Nephron progenitor cell (in vitro differentiated cells): Measurements from ENCODE around the gene RIMOC1.

Experiments
- DNase-seq: peaks from one replicate; pipeline ENCODE4 v3.0.0; 2021
- H3K27ac Mint-ChIP-seq: 2 replicates; pipeline ENCODE4 v1.8.0; 2021; ENCODE audit warnings: mild to moderate bottlenecking, moderate library complexity, mixed read lengths
- H3K27me3 Mint-ChIP-seq: 2 replicates; pipeline ENCODE4 v1.8.0; 2021; ENCODE audit warnings: mild to moderate bottlenecking, low read depth, mixed read lengths; ENCODE audit not compliant: poor library complexity
- H3K36me3 Mint-ChIP-seq: 2 replicates; pipeline ENCODE4 v1.8.0; 2021; ENCODE audit warnings: low read depth, mixed read lengths
- H3K4me1 Mint-ChIP-seq: 2 replicates; pipeline ENCODE4 v1.8.0; 2021; ENCODE audit warnings: mixed read lengths
- H3K4me3 Mint-ChIP-seq: 2 replicates; pipeline ENCODE4 v1.8.0; 2021; ENCODE audit warnings: mild to moderate bottlenecking, moderate library complexity, mixed read lengths
- H3K9me3 Mint-ChIP-seq: 2 replicates; pipeline ENCODE4 v1.8.0; 2021; ENCODE audit warnings: mild to moderate bottlenecking, moderate library complexity, mixed read lengths
- CTCF ChIP-seq: fragments of 200-600 bp; sonication (generic); IDR thresholded peaks from 2 replicates; pipeline ENCODE4 v1.5.0; 2021; ENCODE audit warnings: antibody characterized with exemption

The RIMOC1 gene

GRCh38 chr5:41883243-41883642, 20.9 kb upstream of the RIMOC1 start:
- H3K4me3 Mint-ChIP-seq = no peak overlapping the region
- H3K4me1 Mint-ChIP-seq = no peaks in the 10 kb centered on the region
- H3K36me3 Mint-ChIP-seq = no peaks in the 10 kb centered on the region
- H3K27me3 Mint-ChIP-seq = peaks cover 5% of the 10 kb centered on the region
- TF ChIP-seq CTCF = no peak
- H3K9me3 Mint-ChIP-seq = peaks cover 13% of the 10 kb centered on the region
- DNase-seq = no peak
- no peak overlapping the region for H3K27ac Mint-ChIP-seq

GRCh38 chr5:41883936-41884335, 20.2 kb upstream of the RIMOC1 start:
- H3K9me3 Mint-ChIP-seq = peaks cover 13% of the 10 kb centered on the region
- no peaks in the 10 kb centered on the region for H3K4me1 Mint-ChIP-seq
- H3K27me3 Mint-ChIP-seq = peaks cover 6% of the 10 kb centered on the region
- DNase-seq = no peak
- no peak for TF ChIP-seq CTCF
- H3K4me3 Mint-ChIP-seq = no peak overlapping the region
- H3K27ac Mint-ChIP-seq = no peak overlapping the region
- H3K36me3 Mint-ChIP-seq = no peaks in the 10 kb centered on the region

- peaks cover 6% of the 10 kb centered on the region for H3K27me3 Mint-ChIP-seq
- H3K9me3 Mint-ChIP-seq = peaks cover 13% of the 10 kb centered on the region
- no peaks in the 10 kb centered on the region for H3K36me3 Mint-ChIP-seq
- H3K27ac Mint-ChIP-seq = no peak overlapping the region
- no peaks in the 10 kb centered on the region for H3K4me1 Mint-ChIP-seq
- no peak for TF ChIP-seq CTCF
- no peak for DNase-seq
- no peak overlapping the region for H3K4me3 Mint-ChIP-seq
Measured at GRCh38 chr5:41885286-41885685, 18.9 kb upstream of the RIMOC1 start.

GRCh38 chr5:41891066-41891707, 13.0 kb upstream of the RIMOC1 start:
- no peak for DNase-seq
- peak overlapping the region; percentile 86 for H3K27ac Mint-ChIP-seq
- H3K27me3 Mint-ChIP-seq = peaks cover 21% of the 10 kb centered on the region
- H3K4me3 Mint-ChIP-seq = no peak overlapping the region
- no peaks in the 10 kb centered on the region for H3K36me3 Mint-ChIP-seq
- H3K9me3 Mint-ChIP-seq = peaks cover 20% of the 10 kb centered on the region
- TF ChIP-seq CTCF = no peak
- H3K4me1 Mint-ChIP-seq = peaks cover 11% of the 10 kb centered on the region

- no peak for DNase-seq
- peaks cover 11% of the 10 kb centered on the region for H3K4me1 Mint-ChIP-seq
- peak overlapping the region; percentile 18 for H3K4me3 Mint-ChIP-seq
- no peak for TF ChIP-seq CTCF
- H3K36me3 Mint-ChIP-seq = no peaks in the 10 kb centered on the region
- peak overlapping the region; percentile 86 for H3K27ac Mint-ChIP-seq
- peaks cover 24% of the 10 kb centered on the region for H3K27me3 Mint-ChIP-seq
- peaks cover 18% of the 10 kb centered on the region for H3K9me3 Mint-ChIP-seq
Measured at GRCh38 chr5:41892031-41892430, 12.1 kb upstream of the RIMOC1 start.

- Mint-ChIP-seq H3K27ac (no peak overlapping the region), H3K9me3 (peaks cover 8% of the 10 kb centered on the region), H3K27me3 (peaks cover 24% of the 10 kb centered on the region), H3K4me1 (peaks cover 11% of the 10 kb centered on the region), H3K36me3 (no peaks in the 10 kb centered on the region), H3K4me3 (no peak overlapping the region)
- TF ChIP-seq CTCF = no peak
- no peak for DNase-seq
Measured at GRCh38 chr5:41893074-41893851, 10.9 kb upstream of the RIMOC1 start.
